HAP-1 (cell line): ENCODE results near the gene EHBP1.

Experiments used
- DNase-seq, 2 experiments: peaks; one replicate each; pipeline ENCODE4 v3.0.0-alpha.2; 2016 to 2020; ENCODE audit warnings: low spot score in 2 of 2
- H3K27me3 ChIP-seq: fragments of 250-450 bp; sonication (Bioruptor Pico); 2 replicates; pipeline ENCODE4 v1.5.1; 2020; ENCODE audit warnings: low read depth, mild to moderate bottlenecking, moderate library complexity
- H3K36me3 ChIP-seq: fragments of 250-450 bp; sonication (Bioruptor Pico); replicated peaks from 2 replicates; pipeline ENCODE4 v1.5.1; 2020; ENCODE audit warnings: mild to moderate bottlenecking
- H3K4me1 ChIP-seq: fragments of 250-450 bp; sonication (Bioruptor Pico); 2 replicates; pipeline ENCODE4 v1.5.1; 2020; ENCODE audit warnings: mild to moderate bottlenecking
- H3K4me3 ChIP-seq: fragments of 250-450 bp; sonication (Bioruptor Pico); 2 replicates; pipeline ENCODE4 v1.5.1; 2020; ENCODE audit warnings: mild to moderate bottlenecking, moderate library complexity
- H3K9me3 ChIP-seq: fragments of 250-450 bp; sonication (Bioruptor Pico); 2 replicates; pipeline ENCODE4 v1.5.1; 2020; ENCODE audit warnings: mild to moderate bottlenecking, moderate library complexity
- in situ Hi-C: fragments of 300-500 bp; cut with MboI; formaldehyde crosslinking; loops from 3 replicates; pipeline ENCODE4 v1.14.3; 2020; ENCODE audit warnings: low sequenced_read_pairs, inconsistent platforms, mixed read lengths

EHBP1 gene

GRCh38 chr2:62852254-62852653 is 146.7 kb downstream of the EHBP1 start:
- no peak for DNase-seq
- in situ Hi-C loops, result no loop called here
- H3K9me3 ChIP-seq, result peaks cover 3% of the 10 kb centered on the region; the same call in 1 of the 2 replicates
- H3K27me3 ChIP-seq, result no peaks in the 10 kb centered on the region
- H3K4me3 ChIP-seq, result no peak overlapping the region
- H3K36me3 ChIP-seq, result peaks cover 5% of the 10 kb centered on the region; the same call in 1 of the 2 replicates
- H3K4me1 ChIP-seq, result peaks cover 12% of the 10 kb centered on the region

- H3K9me3 ChIP-seq, result peaks cover 3% of the 10 kb centered on the region; the same call in 1 of the 2 replicates
- no peaks in the 10 kb centered on the region for H3K27me3 ChIP-seq
- peaks cover 5% of the 10 kb centered on the region; the same call in 1 of the 2 replicates for H3K36me3 ChIP-seq
- H3K4me3 ChIP-seq, result no peak overlapping the region
- DNase-seq, result no peak
- H3K4me1 ChIP-seq, result peaks cover 13% of the 10 kb centered on the region
- in situ Hi-C loops, result no loop called here
Measured at GRCh38 chr2:62854600-62855514, 149.3 kb downstream of the EHBP1 start.

- Histone ChIP-seq H3K4me1 (peaks cover 13% of the 10 kb centered on the region), H3K9me3 (peaks cover 3% of the 10 kb centered on the region; the same call in 1 of the 2 replicates), H3K36me3 (peaks cover 5% of the 10 kb centered on the region; the same call in 1 of the 2 replicates), H3K27me3 (no peaks in the 10 kb centered on the region), H3K4me3 (no peak overlapping the region)
- in situ Hi-C loops, result no loop called here
- DNase-seq, result no peak
Measured at GRCh38 chr2:62856228-62857040, 150.9 kb downstream of the EHBP1 start.

- H3K36me3 ChIP-seq, result peaks cover 5% of the 10 kb centered on the region; the same call in 1 of the 2 replicates
- H3K4me3 ChIP-seq, result no peak overlapping the region
- peaks cover 13% of the 10 kb centered on the region for H3K4me1 ChIP-seq
- H3K27me3 ChIP-seq, result no peaks in the 10 kb centered on the region
- in situ Hi-C loops, result no loop called here
- DNase-seq, result peak in 1 of 2 experiments; percentile 44
- peaks cover 3% of the 10 kb centered on the region; the same call in 1 of the 2 replicates for H3K9me3 ChIP-seq
Measured at GRCh38 chr2:62857139-62857931, 151.8 kb downstream of the EHBP1 start.

- no peaks in the 10 kb centered on the region for H3K27me3 ChIP-seq
- in situ Hi-C loops, result no loop called here
- DNase-seq, result no peak
Measured at GRCh38 chr2:62858231-62858832, 152.8 kb downstream of the EHBP1 start.

GRCh38 chr2:62868947-62869346 is 163.4 kb downstream of the EHBP1 start:
- DNase-seq, result no peak
- in situ Hi-C loops, result no loop called here
- peaks cover 19% of the 10 kb centered on the region for H3K36me3 ChIP-seq
- no peaks in the 10 kb centered on the region for H3K4me1 ChIP-seq
- H3K27me3 ChIP-seq, result no peaks in the 10 kb centered on the region
- no peaks in the 10 kb centered on the region; the same call in 1 of the 2 replicates for H3K9me3 ChIP-seq
- no peak overlapping the region for H3K4me3 ChIP-seq

More at GRCh38 chr2:62858231-62858832, 152.8 kb downstream of the EHBP1 start:
- Histone ChIP-seq H3K36me3 (peaks cover under 1% of the 10 kb centered on the region; the same call in 1 of the 2 replicates), H3K4me1 (peaks cover 13% of the 10 kb centered on the region), H3K4me3 (no peak overlapping the region), H3K9me3 (peaks cover 3% of the 10 kb centered on the region; the same call in 1 of the 2 replicates)

GRCh38 chr2:62870966-62871365 is 165.5 kb downstream of the EHBP1 start:
- Histone ChIP-seq H3K9me3 (no peaks in the 10 kb centered on the region; the same call in 1 of the 2 replicates), H3K4me3 (no peak overlapping the region), H3K4me1 (no peaks in the 10 kb centered on the region), H3K36me3 (peaks cover 15% of the 10 kb centered on the region), H3K27me3 (no peaks in the 10 kb centered on the region)
- in situ Hi-C loops, result no loop called here
- DNase-seq, result no peak

GRCh38 chr2:62871506-62871905 is 166.0 kb downstream of the EHBP1 start:
- Histone ChIP-seq H3K9me3 (no peaks in the 10 kb centered on the region; the same call in 1 of the 2 replicates), H3K36me3 (peaks cover 15% of the 10 kb centered on the region), H3K4me1 (no peaks in the 10 kb centered on the region), H3K27me3 (no peaks in the 10 kb centered on the region), H3K4me3 (no peak overlapping the region)
- DNase-seq, result no peak
- in situ Hi-C loops, result no loop called here

GRCh38 chr2:62873603-62874002 is 168.1 kb downstream of the EHBP1 start:
- Histone ChIP-seq H3K27me3 (no peaks in the 10 kb centered on the region), H3K9me3 (no peaks in the 10 kb centered on the region; the same call in 1 of the 2 replicates), H3K4me1 (no peaks in the 10 kb centered on the region), H3K36me3 (peaks cover 24% of the 10 kb centered on the region), H3K4me3 (no peak overlapping the region)
- in situ Hi-C loops, result no loop called here
- no peak for DNase-seq

GRCh38 chr2:62874881-62875383 is 169.4 kb downstream of the EHBP1 start:
- H3K36me3 ChIP-seq, result peaks cover 24% of the 10 kb centered on the region
- no peaks in the 10 kb centered on the region for H3K4me1 ChIP-seq
- no peak for DNase-seq
- H3K9me3 ChIP-seq, result no peaks in the 10 kb centered on the region; the same call in 1 of the 2 replicates
- no peak overlapping the region for H3K4me3 ChIP-seq
- in situ Hi-C loops, result no loop called here
- H3K27me3 ChIP-seq, result no peaks in the 10 kb centered on the region

GRCh38 chr2:62881162-62881795 is 175.8 kb downstream of the EHBP1 start:
- in situ Hi-C loops, result no loop called here
- DNase-seq, result no peak
- Histone ChIP-seq H3K4me3 (no peak overlapping the region), H3K27me3 (no peaks in the 10 kb centered on the region), H3K4me1 (no peaks in the 10 kb centered on the region), H3K36me3 (peaks cover 11% of the 10 kb centered on the region), H3K9me3 (no peaks in the 10 kb centered on the region)

GRCh38 chr2:62883629-62884028 is 178.1 kb downstream of the EHBP1 start:
- Histone ChIP-seq H3K4me3 (no peak overlapping the region), H3K36me3 (no peaks in the 10 kb centered on the region), H3K9me3 (no peaks in the 10 kb centered on the region), H3K4me1 (peaks cover 3% of the 10 kb centered on the region; the same call in 1 of the 2 replicates), H3K27me3 (no peaks in the 10 kb centered on the region)
- in situ Hi-C loops, result no loop called here
- no peak for DNase-seq
